Measurements from ENCODE around the gene LDB2. TPM values are rescaled to one million over a fixed set of nuclear protein-coding genes. Genes with fewer than 3 reads are reported as not detected.

Gene LDB2
- total RNA-seq, 2 donors from 2014 or later: 31.0 to 34.1 TPM

DNA sequence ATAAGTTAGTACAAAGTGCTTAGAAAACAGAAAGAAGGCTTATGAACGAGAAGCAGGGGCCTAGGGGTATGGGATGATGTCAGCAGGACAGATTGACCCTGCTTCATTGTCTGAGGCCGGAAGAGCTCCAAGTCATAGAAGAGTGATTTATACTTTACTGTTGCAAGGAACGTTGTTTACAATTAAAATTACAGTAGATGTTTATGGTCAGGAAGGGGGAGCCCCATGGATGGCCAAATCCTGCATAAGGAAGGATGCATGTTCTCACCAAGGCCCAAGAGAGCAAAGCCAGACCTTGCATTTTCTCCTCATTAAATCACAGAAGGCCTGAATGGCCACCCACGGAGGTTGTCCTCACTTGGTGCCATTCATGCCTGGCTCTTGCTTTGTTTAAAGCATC, 115.3 kb downstream of the LDB2 start:
- ATAC-seq (ENCODE audit: insufficient number of reproducible peaks, low FRiP score, low read depth): no peak
- TF ChIP-seq, protein P1, sequence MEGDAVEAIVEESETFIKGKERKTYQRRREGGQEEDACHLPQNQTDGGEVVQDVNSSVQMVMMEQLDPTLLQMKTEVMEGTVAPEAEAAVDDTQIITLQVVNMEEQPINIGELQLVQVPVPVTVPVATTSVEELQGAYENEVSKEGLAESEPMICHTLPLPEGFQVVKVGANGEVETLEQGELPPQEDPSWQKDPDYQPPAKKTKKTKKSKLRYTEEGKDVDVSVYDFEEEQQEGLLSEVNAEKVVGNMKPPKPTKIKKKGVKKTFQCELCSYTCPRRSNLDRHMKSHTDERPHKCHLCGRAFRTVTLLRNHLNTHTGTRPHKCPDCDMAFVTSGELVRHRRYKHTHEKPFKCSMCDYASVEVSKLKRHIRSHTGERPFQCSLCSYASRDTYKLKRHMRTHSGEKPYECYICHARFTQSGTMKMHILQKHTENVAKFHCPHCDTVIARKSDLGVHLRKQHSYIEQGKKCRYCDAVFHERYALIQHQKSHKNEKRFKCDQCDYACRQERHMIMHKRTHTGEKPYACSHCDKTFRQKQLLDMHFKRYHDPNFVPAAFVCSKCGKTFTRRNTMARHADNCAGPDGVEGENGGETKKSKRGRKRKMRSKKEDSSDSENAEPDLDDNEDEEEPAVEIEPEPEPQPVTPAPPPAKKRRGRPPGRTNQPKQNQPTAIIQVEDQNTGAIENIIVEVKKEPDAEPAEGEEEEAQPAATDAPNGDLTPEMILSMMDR (IDR thresholded peaks at IDR 0.05): no peak
- no peak for DNase-seq (ENCODE audit: low spot score)
- Histone ChIP-seq H3K27me3 (replicated peaks; ENCODE audit: insufficient read depth) (no peaks in the 10 kb centered on the region), H3K4me3 (no peak overlapping the region), H3K9me3 (no peaks in the 10 kb centered on the region), H3K4me1 (ENCODE audit: control insufficient read depth in 1 of 2, low read depth in 2 of 2) (peaks cover 0 to 8% of the 10 kb centered on the region in 2 donors), H3K36me3 (no peaks in the 10 kb centered on the region), H3K27ac (no peak overlapping the region)

DNA sequence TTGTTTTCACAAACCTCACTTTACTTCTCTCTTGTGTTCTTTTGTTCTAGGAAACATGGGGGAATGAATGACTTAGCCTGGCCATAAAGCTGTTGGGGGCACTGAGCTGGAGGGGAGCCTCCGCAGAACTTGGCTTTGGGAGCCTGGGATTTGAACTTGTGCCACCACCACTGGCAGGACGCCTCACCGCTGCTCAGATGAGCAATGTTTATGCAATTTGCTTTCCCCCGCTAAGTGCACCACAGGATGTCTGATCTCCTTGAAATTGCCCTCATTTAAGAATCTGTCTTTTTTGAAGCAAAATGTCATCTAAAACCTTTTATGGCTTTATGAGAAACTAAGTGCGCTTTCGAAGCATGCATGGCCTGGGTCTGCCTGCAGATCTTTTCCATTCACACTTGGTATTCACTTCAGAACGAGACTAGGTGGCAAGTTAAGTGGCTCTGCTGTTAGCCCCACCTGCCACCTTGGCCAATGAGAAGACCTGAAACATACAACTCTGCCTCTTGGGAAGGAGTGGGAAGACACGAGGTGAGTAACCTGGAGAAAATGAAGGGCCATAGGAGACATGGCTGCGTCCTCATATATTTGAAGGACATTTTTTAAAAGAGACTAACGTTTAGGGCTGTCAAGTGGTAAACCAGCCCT, 119.3 kb downstream of the LDB2 start:
- TF ChIP-seq, protein P1 (IDR thresholded peaks at IDR 0.05): no peak
- no peak overlapping the region for H3K4me3 ChIP-seq
- H3K4me1 ChIP-seq (ENCODE audit: control insufficient read depth in 1 of 2, low read depth in 2 of 2): peaks cover 0 to 8% of the 10 kb centered on the region in 2 donors
- no peaks in the 10 kb centered on the region for H3K27me3 ChIP-seq (replicated peaks; ENCODE audit: insufficient read depth)
- DNase-seq (ENCODE audit: low spot score): no peak
- no peaks in the 10 kb centered on the region for H3K9me3 ChIP-seq
- no peaks in the 10 kb centered on the region for H3K36me3 ChIP-seq
- H3K27ac ChIP-seq: no peak overlapping the region
- no peak for ATAC-seq (ENCODE audit: insufficient number of reproducible peaks, low FRiP score, low read depth)

DNA sequence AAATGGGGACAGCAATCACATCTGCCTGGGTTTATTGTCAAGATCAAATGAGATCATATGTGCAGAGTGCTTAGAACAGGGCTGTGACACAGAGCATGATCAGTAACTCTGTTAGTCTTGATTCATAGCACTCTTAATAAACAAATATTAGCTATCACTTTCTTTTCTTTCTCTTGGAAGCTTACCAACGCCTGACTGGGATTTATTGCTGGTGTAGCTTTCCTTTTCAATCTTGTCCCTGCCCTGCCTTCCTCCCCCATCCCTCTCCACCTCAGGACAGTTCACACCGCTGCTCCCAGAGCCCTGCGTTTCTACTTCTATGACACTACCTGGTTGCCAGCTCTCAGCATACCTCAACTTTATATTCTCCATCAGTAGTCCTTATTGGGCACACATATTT, 120.7 kb downstream of the LDB2 start:
- Histone ChIP-seq H3K36me3 (no peaks in the 10 kb centered on the region), H3K4me3 (no peak overlapping the region), H3K27ac (no peak overlapping the region), H3K27me3 (replicated peaks; ENCODE audit: insufficient read depth) (no peaks in the 10 kb centered on the region), H3K9me3 (no peaks in the 10 kb centered on the region), H3K4me1 (ENCODE audit: control insufficient read depth in 1 of 2, low read depth in 2 of 2) (peaks cover 0 to 8% of the 10 kb centered on the region in 2 donors)
- no peak for ATAC-seq (ENCODE audit: insufficient number of reproducible peaks, low FRiP score, low read depth)
- DNase-seq (ENCODE audit: low spot score): no peak
- TF ChIP-seq, protein P1 (IDR thresholded peaks at IDR 0.05): no peak

DNA sequence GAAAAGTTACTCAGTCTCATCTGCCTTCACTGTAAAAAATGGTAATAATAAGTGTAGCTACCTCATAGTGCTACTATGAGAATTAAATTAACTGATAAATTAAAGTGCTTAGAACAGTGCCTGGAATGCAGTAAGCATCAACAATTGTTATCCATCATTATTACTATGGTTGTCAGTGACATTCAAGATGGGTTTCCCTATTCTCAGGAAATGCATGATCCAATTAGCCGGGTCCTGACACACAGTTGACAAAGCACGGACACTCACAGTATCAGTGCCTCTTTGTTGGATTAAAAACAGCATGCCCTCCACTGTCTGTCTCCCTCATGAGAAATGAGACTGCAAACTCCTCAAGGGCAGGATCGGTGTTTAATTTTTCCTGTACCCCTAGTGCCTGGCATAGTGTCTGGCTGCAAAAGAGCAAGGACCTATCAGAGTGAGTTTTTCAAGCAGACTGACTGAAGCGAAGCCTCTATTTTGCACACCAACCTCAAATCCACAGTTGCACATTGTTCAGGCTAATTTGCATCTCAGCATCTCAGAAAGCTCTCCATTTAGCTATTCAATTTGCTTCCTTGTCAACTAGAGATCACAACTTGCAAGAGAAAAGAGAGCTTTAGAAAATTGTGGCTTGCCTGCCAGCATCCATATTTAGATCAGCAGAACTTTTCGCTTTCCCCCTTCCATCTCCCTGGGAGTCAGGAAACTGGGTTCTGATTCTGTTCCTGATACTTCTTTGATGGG, 122.9 kb downstream of the LDB2 start:
- H3K4me3 ChIP-seq: no peak overlapping the region
- peaks cover 0 to 15% of the 10 kb centered on the region in 2 donors for H3K4me1 ChIP-seq (ENCODE audit: control insufficient read depth in 1 of 2, low read depth in 2 of 2)
- no peaks in the 10 kb centered on the region for H3K36me3 ChIP-seq
- DNase-seq (ENCODE audit: low spot score) (no peak), ATAC-seq (ENCODE audit: insufficient number of reproducible peaks, low FRiP score, low read depth) (no peak)
- no peak overlapping the region for H3K27ac ChIP-seq
- no peaks in the 10 kb centered on the region for H3K27me3 ChIP-seq (replicated peaks; ENCODE audit: insufficient read depth)
- TF ChIP-seq, protein P1 (IDR thresholded peaks at IDR 0.05): no peak
- H3K9me3 ChIP-seq: no peaks in the 10 kb centered on the region

DNA sequence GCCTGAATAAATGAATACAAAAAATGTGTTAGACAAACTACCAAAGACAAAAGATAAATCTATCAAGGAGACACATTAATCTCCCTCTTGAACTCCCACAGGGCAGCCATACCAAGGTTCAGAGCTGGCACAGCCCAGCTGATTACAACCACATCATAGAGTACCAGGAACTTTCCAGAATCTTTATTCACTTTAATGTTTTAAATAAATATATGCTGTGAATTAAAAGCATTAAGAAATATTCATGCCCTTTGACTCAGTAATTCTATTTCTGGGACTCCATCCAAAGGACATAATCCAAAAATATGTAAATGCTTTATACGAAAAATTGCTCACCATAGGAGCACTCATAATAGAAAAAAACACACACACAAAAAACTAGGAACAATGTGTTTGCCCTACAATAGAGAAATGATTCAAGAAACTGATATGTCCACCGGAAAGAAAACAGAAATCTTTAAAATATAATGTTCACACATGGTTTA, 126.0 kb downstream of the LDB2 start:
- Histone ChIP-seq H3K4me1 (ENCODE audit: control insufficient read depth in 1 of 2, low read depth in 2 of 2) (peaks cover 0 to 7% of the 10 kb centered on the region in 2 donors), H3K36me3 (no peaks in the 10 kb centered on the region), H3K4me3 (no peak overlapping the region), H3K9me3 (no peaks in the 10 kb centered on the region), H3K27ac (no peak overlapping the region), H3K27me3 (replicated peaks; ENCODE audit: insufficient read depth) (no peaks in the 10 kb centered on the region)
- ATAC-seq (ENCODE audit: insufficient number of reproducible peaks, low FRiP score, low read depth): no peak
- no peak for DNase-seq (ENCODE audit: low spot score)
- TF ChIP-seq, protein P1 (IDR thresholded peaks at IDR 0.05): no peak
